ENCODE data around the gene ART1. TPM values are rescaled to one million over a fixed set of nuclear protein-coding genes. Genes with fewer than 3 reads are reported as not detected.

The ART1 gene
- total RNA-seq, 1 donor from 2014 or later: 1.0 TPM

- intact Hi-C loops (cut with DNase I): no loop called here
- ATAC-seq: no peak
- Histone ChIP-seq H3K4me3 (no peak overlapping the region), H3K9me3 (no peaks in the 10 kb centered on the region), H3K27me3 (ENCODE audit: low read depth) (no peaks in the 10 kb centered on the region), H3K27ac (no peak overlapping the region), H3K36me3 (peaks cover 93% of the 10 kb centered on the region), H3K4me1 (no peaks in the 10 kb centered on the region)
- DNase-seq: no peak
- TF ChIP-seq, protein P1, sequence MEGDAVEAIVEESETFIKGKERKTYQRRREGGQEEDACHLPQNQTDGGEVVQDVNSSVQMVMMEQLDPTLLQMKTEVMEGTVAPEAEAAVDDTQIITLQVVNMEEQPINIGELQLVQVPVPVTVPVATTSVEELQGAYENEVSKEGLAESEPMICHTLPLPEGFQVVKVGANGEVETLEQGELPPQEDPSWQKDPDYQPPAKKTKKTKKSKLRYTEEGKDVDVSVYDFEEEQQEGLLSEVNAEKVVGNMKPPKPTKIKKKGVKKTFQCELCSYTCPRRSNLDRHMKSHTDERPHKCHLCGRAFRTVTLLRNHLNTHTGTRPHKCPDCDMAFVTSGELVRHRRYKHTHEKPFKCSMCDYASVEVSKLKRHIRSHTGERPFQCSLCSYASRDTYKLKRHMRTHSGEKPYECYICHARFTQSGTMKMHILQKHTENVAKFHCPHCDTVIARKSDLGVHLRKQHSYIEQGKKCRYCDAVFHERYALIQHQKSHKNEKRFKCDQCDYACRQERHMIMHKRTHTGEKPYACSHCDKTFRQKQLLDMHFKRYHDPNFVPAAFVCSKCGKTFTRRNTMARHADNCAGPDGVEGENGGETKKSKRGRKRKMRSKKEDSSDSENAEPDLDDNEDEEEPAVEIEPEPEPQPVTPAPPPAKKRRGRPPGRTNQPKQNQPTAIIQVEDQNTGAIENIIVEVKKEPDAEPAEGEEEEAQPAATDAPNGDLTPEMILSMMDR (IDR thresholded peaks at IDR 0.05): no peak
Observed at GRCh38 chr11:3710485-3711259, 65.7 kb downstream of the ART1 start.

DNA sequence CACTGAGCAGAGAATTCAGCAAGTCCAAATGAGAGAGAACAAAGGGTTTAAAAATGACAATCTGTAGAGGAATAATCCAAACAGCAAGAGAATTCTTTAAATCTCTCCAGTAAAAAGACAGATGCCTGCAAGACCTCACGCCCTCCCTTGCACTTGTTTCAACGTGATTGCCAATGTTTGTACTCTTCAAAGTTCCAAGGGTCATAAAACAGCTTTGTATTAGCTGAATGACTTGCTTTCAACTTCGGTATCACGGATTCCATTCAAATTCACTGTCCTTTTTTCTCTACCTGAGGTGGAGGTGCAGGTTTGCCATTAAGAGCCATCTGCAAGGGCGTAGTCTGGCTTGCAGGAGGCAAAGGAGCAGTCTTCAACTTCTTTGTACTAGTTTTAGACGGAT lies 67.3 kb downstream of the ART1 start:
- ATAC-seq (no peak), DNase-seq (no peak)
- TF ChIP-seq, protein P1 (IDR thresholded peaks at IDR 0.05): no peak
- H3K4me3 ChIP-seq: no peak overlapping the region
- peaks cover 96% of the 10 kb centered on the region for H3K36me3 ChIP-seq
- H3K4me1 ChIP-seq: no peaks in the 10 kb centered on the region
- intact Hi-C loops (cut with DNase I): no loop called here
- no peaks in the 10 kb centered on the region for H3K27me3 ChIP-seq (ENCODE audit: low read depth)
- no peak overlapping the region for H3K27ac ChIP-seq
- no peaks in the 10 kb centered on the region for H3K9me3 ChIP-seq

Other genes with a start within 250 kb of the ART1 start
- 2.2 TPM for gene ART5, start 3.1 kb upstream of the ART1 start, total RNA-seq
- gene CHRNA10, start 26.3 kb downstream of the ART1 start, total RNA-seq: 1.7 TPM
- 62.3 TPM for gene NUP98, start 152.4 kb downstream of the ART1 start, total RNA-seq
- 23.8 TPM for gene PGAP2, start 163.4 kb downstream of the ART1 start, total RNA-seq
- 86.5 TPM for gene RHOG, start 195.8 kb downstream of the ART1 start, total RNA-seq
- gene STIM1, start 210.5 kb downstream of the ART1 start, total RNA-seq: 59.5 TPM